GM23338 (cell line): Measurements from ENCODE around the gene ICA1L. TPM values are rescaled to one million over a fixed set of nuclear protein-coding genes. Genes with fewer than 3 reads are reported as not detected.

Experiments
- ATAC-seq: fragments of 200-7000 bp; cut with Tn5 transposase; 3 replicates; pipeline ENCODE4 v1.9.1; 2020
- DNase-seq: peaks from one replicate; pipeline ENCODE4 v3.0.0-alpha.2; 2015; ENCODE audit warnings: low spot score
- H2AFZ ChIP-seq: fragments of 200-600 bp; sonication (generic); 2 replicates; pipeline ENCODE4 v1.8.0; 2016; ENCODE audit warnings: antibody characterized with exemption, mild to moderate bottlenecking, moderate library complexity
- H3F3A ChIP-seq: fragments of 200-600 bp; sonication (generic); replicated peaks from 2 replicates; pipeline ENCODE4 v1.8.0; 2017; ENCODE audit warnings: antibody characterized with exemption, mixed run types, low read depth
- H3K27ac ChIP-seq: fragments of 200-600 bp; sonication (generic); 2 replicates; pipeline ENCODE4 v1.6.1; 2016; ENCODE audit warnings: low read depth
- H3K27me3 ChIP-seq: fragments of 200-600 bp; sonication (generic); 2 replicates; pipeline ENCODE4 v1.8.0; 2016; ENCODE audit warnings: mild to moderate bottlenecking, mixed run types, moderate library complexity; ENCODE audit not compliant: insufficient read depth
- H3K36me3 ChIP-seq: fragments of 200-600 bp; sonication (generic); 2 replicates; pipeline ENCODE4 v1.8.0; 2016; ENCODE audit warnings: mild to moderate bottlenecking; ENCODE audit not compliant: insufficient read depth
- H3K4me1 ChIP-seq: fragments of 200-600 bp; sonication (generic); 2 replicates; pipeline ENCODE4 v1.8.0; 2016; ENCODE audit warnings: mild to moderate bottlenecking, moderate library complexity; ENCODE audit not compliant: insufficient read depth
- H3K4me2 ChIP-seq: fragments of 200-600 bp; sonication (generic); 2 replicates; pipeline ENCODE4 v1.7.1; 2017; ENCODE audit warnings: mixed run types
- H3K4me3 ChIP-seq: fragments of 200-600 bp; sonication (generic); 2 replicates; pipeline ENCODE4 v1.6.1; 2016; ENCODE audit warnings: mixed run types
- H3K79me2 ChIP-seq: fragments of 200-600 bp; sonication (generic); replicated peaks from 2 replicates; pipeline ENCODE4 v1.8.0; 2017; ENCODE audit warnings: mild to moderate bottlenecking; ENCODE audit not compliant: insufficient read depth
- H3K9me2 ChIP-seq: fragments of 200-600 bp; sonication (generic); 2 replicates; pipeline ENCODE4 v1.8.0; 2017; ENCODE audit not compliant: insufficient read depth
- H4K20me1 ChIP-seq: fragments of 200-600 bp; sonication (generic); replicated peaks from 2 replicates; pipeline ENCODE4 v1.8.0; 2017; ENCODE audit warnings: mild to moderate bottlenecking; ENCODE audit not compliant: insufficient read depth
- H3K27ac Mint-ChIP-seq: 2 replicates; pipeline ENCODE4 v1.8.0; 2020; ENCODE audit warnings: inconsistent platforms, mild to moderate bottlenecking, moderate library complexity, mixed read lengths
- H3K27me3 Mint-ChIP-seq: 3 replicates; pipeline ENCODE4 v1.8.0; 2022; ENCODE audit warnings: low read depth, mild to moderate bottlenecking, moderate library complexity, mixed read lengths, inconsistent platforms; ENCODE audit not compliant: insufficient read depth, poor library complexity
- H3K36me3 Mint-ChIP-seq: 3 replicates; pipeline ENCODE4 v1.8.0; 2021; ENCODE audit warnings: low read depth, mild to moderate bottlenecking, inconsistent platforms, moderate library complexity, mixed read lengths
- H3K4me1 Mint-ChIP-seq: 3 replicates; pipeline ENCODE4 v1.8.0; 2020; ENCODE audit warnings: mild to moderate bottlenecking, inconsistent platforms, mixed read lengths
- H3K4me3 Mint-ChIP-seq: 3 replicates; pipeline ENCODE4 v1.8.0; 2021; ENCODE audit warnings: moderate library complexity, mild to moderate bottlenecking, inconsistent platforms, mixed read lengths
- H3K9me3 Mint-ChIP-seq: 3 replicates; pipeline ENCODE4 v1.8.0; 2020; ENCODE audit warnings: moderate library complexity, mild to moderate bottlenecking, inconsistent platforms, mixed read lengths
- CREB1 ChIP-seq: fragments of 250-450 bp; sonication (Bioruptor Pico); IDR thresholded peaks from 2 replicates; pipeline ENCODE4 v1.5.0; 2020; ENCODE audit warnings: low read depth, mild to moderate bottlenecking, moderate library complexity
- EZH2 ChIP-seq: fragments of 200-600 bp; sonication (generic); IDR thresholded peaks from one replicate; pipeline ENCODE4 v1.8.0; 2017; ENCODE audit warnings: antibody characterized with exemption, mild to moderate bottlenecking, low read depth; ENCODE audit not compliant: unreplicated experiment
- EZH2phosphoT487 ChIP-seq: fragments of 200-600 bp; sonication (generic); IDR thresholded peaks from one replicate; pipeline ENCODE4 v1.8.1; 2018; ENCODE audit warnings: antibody characterized with exemption; ENCODE audit not compliant: unreplicated experiment
- JUNB ChIP-seq: IDR thresholded peaks from one replicate; pipeline ENCODE4 v1.6.1; 2016; ENCODE audit warnings: antibody characterized with exemption; ENCODE audit not compliant: unreplicated experiment
- NANOG ChIP-seq: IDR thresholded peaks from 2 replicates; pipeline ENCODE4 v1.6.1; 2016; ENCODE audit warnings: antibody characterized with exemption, borderline replicate concordance
- POLR2AphosphoS5 ChIP-seq: IDR thresholded peaks from 2 replicates; pipeline ENCODE4 v1.6.1; 2016; ENCODE audit warnings: antibody characterized with exemption, low read depth
- STAT1 ChIP-seq: IDR thresholded peaks from one replicate; pipeline ENCODE4 v1.6.1; 2016; ENCODE audit warnings: antibody characterized with exemption; ENCODE audit not compliant: unreplicated experiment
- ZNF114 ChIP-seq: fragments of 250-450 bp; sonication (Bioruptor Pico); IDR thresholded peaks from 2 replicates; pipeline ENCODE4 v1.5.0; 2020; ENCODE audit warnings: mild to moderate bottlenecking, moderate library complexity
- ZNF331 ChIP-seq: fragments of 250-450 bp; sonication (Bioruptor Pico); IDR thresholded peaks from 2 replicates; pipeline ENCODE4 v1.5.0; 2020; ENCODE audit warnings: low read depth, mild to moderate bottlenecking, moderate library complexity
- polyA plus RNA-seq: library from polyadenylated mRNA; unstranded; fragments of >200 nt; fragmentation: Nextera tagmentation; extraction: Ambion mirVana; gene quantifications from 2 replicates; pipeline ENCODE4 v1.2.1, GENCODE V29; 2016
- total RNA-seq: library from RNA; depleted of rRNA; stranded (reverse); fragments of >200 nt; shearing (Covaris generic); gene quantifications from 2 replicates; pipeline ENCODE4 v1.2.3, GENCODE V29; 2014
- TF ChIP-seq, protein P1 (sequence below): IDR thresholded peaks from 2 replicates; pipeline ENCODE4 v1.6.1; 2016; ENCODE audit warnings: antibody characterized with exemption
- TF ChIP-seq, protein P2 (sequence below): fragments of 250-450 bp; sonication (Bioruptor Pico); IDR thresholded peaks from 2 replicates; pipeline ENCODE4 v1.5.0; 2020; ENCODE audit warnings: mild to moderate bottlenecking, moderate library complexity
- TF ChIP-seq, protein P3 (sequence below): IDR thresholded peaks from one replicate; pipeline ENCODE4 v1.6.1; 2018; ENCODE audit warnings: antibody characterized with exemption; ENCODE audit not compliant: unreplicated experiment
- TF ChIP-seq, protein P4 (sequence below), 2 experiments: fragments of 200-600 bp in 1 of 2; sonication (generic) in 1 of 2; conservative IDR thresholded peaks; 2 replicates each; pipeline versions ENCODE4 v1.5.1 to v1.6.1; 2016 to 2017; ENCODE audit warnings: antibody characterized with exemption in 2 of 2, low read depth in 2 of 2, mild to moderate bottlenecking in 2 of 2, moderate library complexity in 1 of 2

The ICA1L gene
- total and polyA plus RNA-seq, 2 experiments from 2014 or later = 1.6 to 7.2 TPM

DNA sequence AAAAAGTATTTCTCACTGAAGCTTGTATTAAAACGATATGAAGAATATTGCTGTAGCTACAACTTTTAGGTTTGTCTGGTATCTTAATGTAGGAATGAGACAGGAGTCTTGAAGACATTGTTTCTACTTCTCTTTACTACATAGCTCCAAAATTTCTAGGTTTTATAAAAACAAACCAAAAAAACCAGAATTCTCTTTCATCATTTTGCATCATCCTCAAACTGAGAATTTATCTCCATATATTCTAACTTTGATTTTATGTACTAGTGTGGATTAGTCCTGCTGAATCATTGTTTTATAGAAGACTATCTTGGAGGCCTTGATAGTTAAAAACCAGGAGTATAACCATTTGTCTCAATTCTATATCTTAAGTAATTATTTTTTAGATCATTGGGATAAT is 100.2 kb downstream of the ICA1L start:
- Mint-ChIP-seq H3K27me3 (no peaks in the 10 kb centered on the region), H3K4me3 (no peak overlapping the region), H3K9me3 (no peaks in the 10 kb centered on the region), H3K36me3 (peaks cover 9% of the 10 kb centered on the region; the same call in 2 of the 3 replicates), H3K4me1 (peaks cover 6% of the 10 kb centered on the region), H3K27ac (no peak overlapping the region)
- ATAC-seq (no peak), DNase-seq (no peak)
- Histone ChIP-seq H3K9me2 (no peaks in the 10 kb centered on the region), H3K4me3 (no peak overlapping the region), H3K4me1 (peaks cover 17% of the 10 kb centered on the region), H3K27me3 (no peaks in the 10 kb centered on the region), H3K79me2 (no peaks in the 10 kb centered on the region), H4K20me1 (no peaks in the 10 kb centered on the region), H3F3A (no peaks in the 10 kb centered on the region), H3K4me2 (no peak overlapping the region), H3K36me3 (no peaks in the 10 kb centered on the region), H3K27ac (no peak overlapping the region), H2AFZ (no peak overlapping the region)
- TF ChIP-seq STAT1 (no peak), CREB1 (CRISPR knock-in tag) (no peak), JUNB (no peak), EZH2phosphoT487 (no peak), ZNF331 (CRISPR knock-in tag) (no peak), ZNF114 (CRISPR knock-in tag) (no peak), EZH2 (no peak), NANOG (no peak), POLR2AphosphoS5 (no peak)
- TF ChIP-seq, protein P1, sequence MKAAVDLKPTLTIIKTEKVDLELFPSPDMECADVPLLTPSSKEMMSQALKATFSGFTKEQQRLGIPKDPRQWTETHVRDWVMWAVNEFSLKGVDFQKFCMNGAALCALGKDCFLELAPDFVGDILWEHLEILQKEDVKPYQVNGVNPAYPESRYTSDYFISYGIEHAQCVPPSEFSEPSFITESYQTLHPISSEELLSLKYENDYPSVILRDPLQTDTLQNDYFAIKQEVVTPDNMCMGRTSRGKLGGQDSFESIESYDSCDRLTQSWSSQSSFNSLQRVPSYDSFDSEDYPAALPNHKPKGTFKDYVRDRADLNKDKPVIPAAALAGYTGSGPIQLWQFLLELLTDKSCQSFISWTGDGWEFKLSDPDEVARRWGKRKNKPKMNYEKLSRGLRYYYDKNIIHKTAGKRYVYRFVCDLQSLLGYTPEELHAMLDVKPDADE = no peak
- TF ChIP-seq, protein P2, sequence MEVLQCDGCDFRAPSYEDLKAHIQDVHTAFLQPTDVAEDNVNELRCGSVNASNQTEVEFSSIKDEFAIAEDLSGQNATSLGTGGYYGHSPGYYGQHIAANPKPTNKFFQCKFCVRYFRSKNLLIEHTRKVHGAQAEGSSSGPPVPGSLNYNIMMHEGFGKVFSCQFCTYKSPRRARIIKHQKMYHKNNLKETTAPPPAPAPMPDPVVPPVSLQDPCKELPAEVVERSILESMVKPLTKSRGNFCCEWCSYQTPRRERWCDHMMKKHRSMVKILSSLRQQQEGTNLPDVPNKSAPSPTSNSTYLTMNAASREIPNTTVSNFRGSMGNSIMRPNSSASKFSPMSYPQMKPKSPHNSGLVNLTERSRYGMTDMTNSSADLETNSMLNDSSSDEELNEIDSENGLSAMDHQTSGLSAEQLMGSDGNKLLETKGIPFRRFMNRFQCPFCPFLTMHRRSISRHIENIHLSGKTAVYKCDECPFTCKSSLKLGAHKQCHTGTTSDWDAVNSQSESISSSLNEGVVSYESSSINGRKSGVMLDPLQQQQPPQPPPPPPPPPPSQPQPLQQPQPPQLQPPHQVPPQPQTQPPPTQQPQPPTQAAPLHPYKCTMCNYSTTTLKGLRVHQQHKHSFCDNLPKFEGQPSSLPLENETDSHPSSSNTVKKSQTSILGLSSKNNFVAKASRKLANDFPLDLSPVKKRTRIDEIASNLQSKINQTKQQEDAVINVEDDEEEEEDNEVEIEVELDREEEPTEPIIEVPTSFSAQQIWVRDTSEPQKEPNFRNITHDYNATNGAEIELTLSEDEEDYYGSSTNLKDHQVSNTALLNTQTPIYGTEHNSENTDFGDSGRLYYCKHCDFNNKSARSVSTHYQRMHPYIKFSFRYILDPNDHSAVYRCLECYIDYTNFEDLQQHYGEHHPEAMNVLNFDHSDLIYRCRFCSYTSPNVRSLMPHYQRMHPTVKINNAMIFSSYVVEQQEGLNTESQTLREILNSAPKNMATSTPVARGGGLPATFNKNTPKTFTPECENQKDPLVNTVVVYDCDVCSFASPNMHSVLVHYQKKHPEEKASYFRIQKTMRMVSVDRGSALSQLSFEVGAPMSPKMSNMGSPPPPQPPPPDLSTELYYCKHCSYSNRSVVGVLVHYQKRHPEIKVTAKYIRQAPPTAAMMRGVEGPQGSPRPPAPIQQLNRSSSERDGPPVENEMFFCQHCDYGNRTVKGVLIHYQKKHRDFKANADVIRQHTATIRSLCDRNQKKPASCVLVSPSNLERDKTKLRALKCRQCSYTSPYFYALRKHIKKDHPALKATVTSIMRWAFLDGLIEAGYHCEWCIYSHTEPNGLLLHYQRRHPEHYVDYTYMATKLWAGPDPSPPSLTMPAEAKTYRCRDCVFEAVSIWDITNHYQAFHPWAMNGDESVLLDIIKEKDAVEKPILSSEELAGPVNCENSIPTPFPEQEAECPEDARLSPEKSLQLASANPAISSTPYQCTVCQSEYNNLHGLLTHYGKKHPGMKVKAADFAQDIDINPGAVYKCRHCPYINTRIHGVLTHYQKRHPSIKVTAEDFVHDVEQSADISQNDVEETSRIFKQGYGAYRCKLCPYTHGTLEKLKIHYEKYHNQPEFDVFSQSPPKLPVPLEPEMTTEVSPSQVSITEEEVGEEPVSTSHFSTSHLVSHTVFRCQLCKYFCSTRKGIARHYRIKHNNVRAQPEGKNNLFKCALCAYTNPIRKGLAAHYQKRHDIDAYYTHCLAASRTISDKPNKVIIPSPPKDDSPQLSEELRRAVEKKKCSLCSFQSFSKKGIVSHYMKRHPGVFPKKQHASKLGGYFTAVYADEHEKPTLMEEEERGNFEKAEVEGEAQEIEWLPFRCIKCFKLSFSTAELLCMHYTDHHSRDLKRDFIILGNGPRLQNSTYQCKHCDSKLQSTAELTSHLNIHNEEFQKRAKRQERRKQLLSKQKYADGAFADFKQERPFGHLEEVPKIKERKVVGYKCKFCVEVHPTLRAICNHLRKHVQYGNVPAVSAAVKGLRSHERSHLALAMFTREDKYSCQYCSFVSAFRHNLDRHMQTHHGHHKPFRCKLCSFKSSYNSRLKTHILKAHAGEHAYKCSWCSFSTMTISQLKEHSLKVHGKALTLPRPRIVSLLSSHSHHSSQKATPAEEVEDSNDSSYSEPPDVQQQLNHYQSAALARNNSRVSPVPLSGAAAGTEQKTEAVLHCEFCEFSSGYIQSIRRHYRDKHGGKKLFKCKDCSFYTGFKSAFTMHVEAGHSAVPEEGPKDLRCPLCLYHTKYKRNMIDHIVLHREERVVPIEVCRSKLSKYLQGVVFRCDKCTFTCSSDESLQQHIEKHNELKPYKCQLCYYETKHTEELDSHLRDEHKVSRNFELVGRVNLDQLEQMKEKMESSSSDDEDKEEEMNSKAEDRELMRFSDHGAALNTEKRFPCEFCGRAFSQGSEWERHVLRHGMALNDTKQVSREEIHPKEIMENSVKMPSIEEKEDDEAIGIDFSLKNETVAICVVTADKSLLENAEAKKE (CRISPR knock-in tag) = no peak
- TF ChIP-seq, protein P3, sequence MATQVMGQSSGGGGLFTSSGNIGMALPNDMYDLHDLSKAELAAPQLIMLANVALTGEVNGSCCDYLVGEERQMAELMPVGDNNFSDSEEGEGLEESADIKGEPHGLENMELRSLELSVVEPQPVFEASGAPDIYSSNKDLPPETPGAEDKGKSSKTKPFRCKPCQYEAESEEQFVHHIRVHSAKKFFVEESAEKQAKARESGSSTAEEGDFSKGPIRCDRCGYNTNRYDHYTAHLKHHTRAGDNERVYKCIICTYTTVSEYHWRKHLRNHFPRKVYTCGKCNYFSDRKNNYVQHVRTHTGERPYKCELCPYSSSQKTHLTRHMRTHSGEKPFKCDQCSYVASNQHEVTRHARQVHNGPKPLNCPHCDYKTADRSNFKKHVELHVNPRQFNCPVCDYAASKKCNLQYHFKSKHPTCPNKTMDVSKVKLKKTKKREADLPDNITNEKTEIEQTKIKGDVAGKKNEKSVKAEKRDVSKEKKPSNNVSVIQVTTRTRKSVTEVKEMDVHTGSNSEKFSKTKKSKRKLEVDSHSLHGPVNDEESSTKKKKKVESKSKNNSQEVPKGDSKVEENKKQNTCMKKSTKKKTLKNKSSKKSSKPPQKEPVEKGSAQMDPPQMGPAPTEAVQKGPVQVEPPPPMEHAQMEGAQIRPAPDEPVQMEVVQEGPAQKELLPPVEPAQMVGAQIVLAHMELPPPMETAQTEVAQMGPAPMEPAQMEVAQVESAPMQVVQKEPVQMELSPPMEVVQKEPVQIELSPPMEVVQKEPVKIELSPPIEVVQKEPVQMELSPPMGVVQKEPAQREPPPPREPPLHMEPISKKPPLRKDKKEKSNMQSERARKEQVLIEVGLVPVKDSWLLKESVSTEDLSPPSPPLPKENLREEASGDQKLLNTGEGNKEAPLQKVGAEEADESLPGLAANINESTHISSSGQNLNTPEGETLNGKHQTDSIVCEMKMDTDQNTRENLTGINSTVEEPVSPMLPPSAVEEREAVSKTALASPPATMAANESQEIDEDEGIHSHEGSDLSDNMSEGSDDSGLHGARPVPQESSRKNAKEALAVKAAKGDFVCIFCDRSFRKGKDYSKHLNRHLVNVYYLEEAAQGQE = no peak
- TF ChIP-seq, protein P4, sequence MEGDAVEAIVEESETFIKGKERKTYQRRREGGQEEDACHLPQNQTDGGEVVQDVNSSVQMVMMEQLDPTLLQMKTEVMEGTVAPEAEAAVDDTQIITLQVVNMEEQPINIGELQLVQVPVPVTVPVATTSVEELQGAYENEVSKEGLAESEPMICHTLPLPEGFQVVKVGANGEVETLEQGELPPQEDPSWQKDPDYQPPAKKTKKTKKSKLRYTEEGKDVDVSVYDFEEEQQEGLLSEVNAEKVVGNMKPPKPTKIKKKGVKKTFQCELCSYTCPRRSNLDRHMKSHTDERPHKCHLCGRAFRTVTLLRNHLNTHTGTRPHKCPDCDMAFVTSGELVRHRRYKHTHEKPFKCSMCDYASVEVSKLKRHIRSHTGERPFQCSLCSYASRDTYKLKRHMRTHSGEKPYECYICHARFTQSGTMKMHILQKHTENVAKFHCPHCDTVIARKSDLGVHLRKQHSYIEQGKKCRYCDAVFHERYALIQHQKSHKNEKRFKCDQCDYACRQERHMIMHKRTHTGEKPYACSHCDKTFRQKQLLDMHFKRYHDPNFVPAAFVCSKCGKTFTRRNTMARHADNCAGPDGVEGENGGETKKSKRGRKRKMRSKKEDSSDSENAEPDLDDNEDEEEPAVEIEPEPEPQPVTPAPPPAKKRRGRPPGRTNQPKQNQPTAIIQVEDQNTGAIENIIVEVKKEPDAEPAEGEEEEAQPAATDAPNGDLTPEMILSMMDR (conservative IDR thresholded peaks at IDR 0.05; ENCODE audit: low read depth in 2 of 2) = no peak
